DMS53 treated with DMSO at 0.1 percent for 48 hours (cell line): ENCODE data around the gene ADNP2.

Experiments
- DNase-seq: peaks from one replicate; lab custom pipeline; 2025; ENCODE audit not compliant: unreplicated experiment; lab: John Stamatoyannopoulos, UW

The ADNP2 gene

GRCh38 chr18:80189531-80189865 lies 80.4 kb downstream of the ADNP2 start:
- no peak for DNase-seq
